Progenitor cell of endocrine pancreas (in vitro differentiated cells): ENCODE data around the gene COL20A1. TPM values are rescaled to one million over a fixed set of nuclear protein-coding genes. Genes with fewer than 3 reads are reported as not detected.

Experiments used
- DNase-seq: peaks from one replicate; pipeline ENCODE4 v3.0.0; 2021; ENCODE audit warnings: low spot score; ENCODE audit not compliant: unreplicated experiment
- H3K27ac Mint-ChIP-seq: 2 replicates; pipeline ENCODE4 v1.8.0; 2021; ENCODE audit warnings: mild to moderate bottlenecking, moderate library complexity, mixed read lengths
- H3K27me3 Mint-ChIP-seq: 2 replicates; pipeline ENCODE4 v1.8.0; 2021; ENCODE audit warnings: mixed read lengths
- H3K36me3 Mint-ChIP-seq: 2 replicates; pipeline ENCODE4 v1.8.0; 2022; ENCODE audit warnings: mixed read lengths; ENCODE audit not compliant: insufficient read depth
- H3K4me1 Mint-ChIP-seq: 2 replicates; pipeline ENCODE4 v1.8.0; 2021; ENCODE audit warnings: low read depth, mixed read lengths
- H3K4me3 Mint-ChIP-seq: 2 replicates; pipeline ENCODE4 v1.8.0; 2021; ENCODE audit warnings: low read depth, mild to moderate bottlenecking, moderate library complexity, mixed read lengths
- H3K9me3 Mint-ChIP-seq: 2 replicates; pipeline ENCODE4 v1.8.0; 2021; ENCODE audit warnings: low read depth, mixed read lengths
- total RNA-seq: library from RNA; stranded (reverse); gene quantifications from 2 replicates; pipeline ENCODE4 v1.2.1, GENCODE V29; 2021
- TF ChIP-seq, protein P1 (sequence below): fragments of 200-600 bp; sonication (generic); IDR thresholded peaks from one replicate; pipeline ENCODE4 v1.5.0; 2021; ENCODE audit warnings: antibody characterized with exemption, mild to moderate bottlenecking; ENCODE audit not compliant: unreplicated experiment

The COL20A1 gene
- total RNA-seq, 1 donor from 2014 or later = 0.24 TPM

GRCh38 chr20:63290136-63290676, 2.8 kb upstream of the COL20A1 start:
- no peaks in the 10 kb centered on the region for H3K4me1 Mint-ChIP-seq
- H3K9me3 Mint-ChIP-seq = no peaks in the 10 kb centered on the region
- H3K27ac Mint-ChIP-seq = no peak overlapping the region
- H3K4me3 Mint-ChIP-seq = no peak overlapping the region
- no peak for DNase-seq
- H3K36me3 Mint-ChIP-seq = peaks cover 4% of the 10 kb centered on the region
- TF ChIP-seq, protein P1, sequence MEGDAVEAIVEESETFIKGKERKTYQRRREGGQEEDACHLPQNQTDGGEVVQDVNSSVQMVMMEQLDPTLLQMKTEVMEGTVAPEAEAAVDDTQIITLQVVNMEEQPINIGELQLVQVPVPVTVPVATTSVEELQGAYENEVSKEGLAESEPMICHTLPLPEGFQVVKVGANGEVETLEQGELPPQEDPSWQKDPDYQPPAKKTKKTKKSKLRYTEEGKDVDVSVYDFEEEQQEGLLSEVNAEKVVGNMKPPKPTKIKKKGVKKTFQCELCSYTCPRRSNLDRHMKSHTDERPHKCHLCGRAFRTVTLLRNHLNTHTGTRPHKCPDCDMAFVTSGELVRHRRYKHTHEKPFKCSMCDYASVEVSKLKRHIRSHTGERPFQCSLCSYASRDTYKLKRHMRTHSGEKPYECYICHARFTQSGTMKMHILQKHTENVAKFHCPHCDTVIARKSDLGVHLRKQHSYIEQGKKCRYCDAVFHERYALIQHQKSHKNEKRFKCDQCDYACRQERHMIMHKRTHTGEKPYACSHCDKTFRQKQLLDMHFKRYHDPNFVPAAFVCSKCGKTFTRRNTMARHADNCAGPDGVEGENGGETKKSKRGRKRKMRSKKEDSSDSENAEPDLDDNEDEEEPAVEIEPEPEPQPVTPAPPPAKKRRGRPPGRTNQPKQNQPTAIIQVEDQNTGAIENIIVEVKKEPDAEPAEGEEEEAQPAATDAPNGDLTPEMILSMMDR = no peak
- H3K27me3 Mint-ChIP-seq = peaks cover 5% of the 10 kb centered on the region

DNA sequence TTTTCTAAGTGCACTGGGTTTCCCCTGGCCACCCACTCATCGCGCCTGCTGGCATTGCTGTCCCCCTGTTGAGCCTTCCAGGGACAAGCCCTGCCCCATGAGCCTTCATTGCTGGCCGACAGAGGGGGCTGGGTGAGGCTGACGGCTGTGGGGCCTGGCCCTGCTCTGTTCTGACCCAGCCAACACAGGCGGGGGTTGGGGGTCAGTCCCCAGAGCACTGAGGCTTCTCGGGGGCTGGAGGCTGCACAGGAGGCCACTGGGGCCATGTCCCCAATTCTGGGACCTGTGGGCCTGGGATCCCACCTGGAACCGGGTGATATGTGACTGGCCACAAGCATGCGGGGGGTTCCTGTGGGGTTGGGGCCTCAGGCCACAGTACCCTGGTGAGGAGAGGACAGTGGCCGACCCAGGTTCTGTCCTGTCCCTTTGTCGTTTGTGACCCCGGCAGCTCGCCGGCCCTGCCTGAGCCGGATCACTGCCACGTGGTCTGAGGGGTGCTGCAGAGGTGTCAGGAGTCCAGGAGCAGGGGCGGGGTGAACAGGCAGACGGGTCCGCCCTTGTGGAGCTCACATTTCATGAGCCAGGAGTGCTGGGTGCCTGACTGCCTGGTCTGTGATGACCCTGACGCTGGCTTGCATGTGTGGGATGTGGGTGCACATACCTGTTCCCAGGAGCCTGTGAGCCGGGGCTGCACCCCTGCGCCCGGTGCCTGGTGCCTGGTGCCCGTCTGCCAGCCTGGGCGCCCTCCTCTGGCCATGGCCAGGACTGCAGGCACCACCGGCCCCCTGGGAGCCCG, 2.1 kb upstream of the COL20A1 start:
- TF ChIP-seq, protein P1 = peak; percentile 76
- no peak overlapping the region for H3K4me3 Mint-ChIP-seq
- H3K9me3 Mint-ChIP-seq = no peaks in the 10 kb centered on the region
- H3K36me3 Mint-ChIP-seq = peaks cover 3% of the 10 kb centered on the region
- H3K27ac Mint-ChIP-seq = no peak overlapping the region
- peak; percentile 66 for DNase-seq
- peaks cover 11% of the 10 kb centered on the region for H3K27me3 Mint-ChIP-seq
- H3K4me1 Mint-ChIP-seq = no peaks in the 10 kb centered on the region

DNA sequence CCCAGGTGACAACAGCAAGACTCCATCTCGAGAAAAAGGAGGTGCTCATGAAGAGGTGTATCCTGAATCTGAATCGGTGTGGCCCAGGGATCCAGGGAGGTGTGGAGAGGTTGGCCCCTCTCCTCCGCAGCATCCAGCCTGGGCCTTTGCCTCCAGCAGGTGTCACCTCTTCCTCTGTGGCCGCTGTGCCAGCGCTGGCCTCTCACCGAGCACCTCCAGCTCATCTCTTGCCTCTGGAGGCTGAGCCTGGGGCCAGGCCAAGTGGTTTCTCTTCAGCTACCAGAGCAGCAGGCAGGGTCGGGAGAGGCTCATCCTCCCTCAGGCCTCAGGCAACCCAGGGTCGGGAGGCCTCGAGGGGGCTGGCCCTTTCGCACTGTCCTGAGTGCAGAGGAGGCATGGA, 1.2 kb upstream of the COL20A1 start:
- H3K27me3 Mint-ChIP-seq = peaks cover 13% of the 10 kb centered on the region
- DNase-seq = no peak
- TF ChIP-seq, protein P1 = no peak
- no peaks in the 10 kb centered on the region for H3K4me1 Mint-ChIP-seq
- H3K9me3 Mint-ChIP-seq = no peaks in the 10 kb centered on the region
- no peak overlapping the region for H3K4me3 Mint-ChIP-seq
- H3K27ac Mint-ChIP-seq = no peak overlapping the region
- peaks cover 2% of the 10 kb centered on the region for H3K36me3 Mint-ChIP-seq

- Mint-ChIP-seq H3K36me3 (peaks cover 2% of the 10 kb centered on the region), H3K4me1 (no peaks in the 10 kb centered on the region), H3K9me3 (no peaks in the 10 kb centered on the region), H3K4me3 (no peak overlapping the region), H3K27ac (no peak overlapping the region), H3K27me3 (peaks cover 13% of the 10 kb centered on the region)
- DNase-seq = no peak
- TF ChIP-seq, protein P1 = no peak
Observed at GRCh38 chr20:63292292-63292701, 689 bp upstream of the COL20A1 start.

DNA sequence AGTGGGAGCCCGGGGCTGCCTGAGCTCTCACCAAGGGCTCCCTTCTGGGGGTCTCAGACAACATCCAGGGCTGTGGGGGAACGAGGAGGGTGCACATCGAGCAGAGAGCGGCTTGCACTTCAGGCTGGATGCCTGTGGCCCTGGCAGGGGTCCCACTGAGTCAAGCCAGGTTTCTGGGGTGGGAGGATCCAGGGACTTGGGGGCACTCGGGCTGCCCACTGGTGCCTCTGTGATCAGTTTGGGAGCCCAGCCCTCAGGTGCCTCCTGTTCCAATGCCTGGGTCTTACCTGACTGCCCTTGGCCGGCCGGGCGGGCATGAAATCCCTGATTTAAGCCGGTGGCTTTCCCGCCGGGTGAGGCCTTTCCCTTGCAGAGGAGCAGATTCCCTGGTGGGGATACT, 470 bp downstream of the COL20A1 start:
- no peaks in the 10 kb centered on the region for H3K9me3 Mint-ChIP-seq
- H3K27ac Mint-ChIP-seq = no peak overlapping the region
- no peaks in the 10 kb centered on the region for H3K36me3 Mint-ChIP-seq
- no peak overlapping the region for H3K4me3 Mint-ChIP-seq
- H3K4me1 Mint-ChIP-seq = no peaks in the 10 kb centered on the region
- TF ChIP-seq, protein P1 = no peak
- peaks cover 13% of the 10 kb centered on the region for H3K27me3 Mint-ChIP-seq
- no peak for DNase-seq
